Body of pancreas (tissue), 4 donors: ENCODE results near the gene TEAD1. TPM values are rescaled to one million over a fixed set of nuclear protein-coding genes. Genes with fewer than 3 reads are reported as not detected.
A peak's percentile ranks its signal among the peaks of the same experiment; 100 is the strongest.

Experiments
- ATAC-seq: fragments of 150-250 bp; one replicate; pipeline ENCODE4 v1.9.1; 2016
- DNase-seq, 4 donors: peaks; one replicate each; pipeline ENCODE4 v3.0.0-alpha.2; 2019
- H3K27ac ChIP-seq, 4 donors: fragments of 200-600 bp; sonication (generic); 1 replicate in 3 of 4; 2 replicates in 1 of 4; pipeline versions ENCODE4 v1.5.1 to v1.6.1; 2016 to 2019; ENCODE audit warnings: mild to moderate bottlenecking in 1 of 4, mixed read lengths in 1 of 4, moderate library complexity in 1 of 4
- H3K27me3 ChIP-seq, 2 donors: fragments of 200-600 bp; sonication (generic); one replicate each; pipeline ENCODE4 v1.6.0; 2016; ENCODE audit warnings: mild to moderate bottlenecking in 1 of 2
- H3K36me3 ChIP-seq, 2 donors: fragments of 200-600 bp; sonication (generic); replicated peaks in 1 of 2; 2 replicates each; pipeline ENCODE4 v1.5.1; 2016; ENCODE audit warnings: low read depth in 2 of 2; ENCODE audit not compliant: insufficient read depth in 1 of 2
- H3K4me1 ChIP-seq: fragments of 200-600 bp; sonication (generic); one replicate; pipeline ENCODE4 v1.6.0; 2016
- H3K4me3 ChIP-seq, 2 donors: fragments of 200-600 bp; sonication (generic); 1 replicate in 1 of 2; 2 replicates in 1 of 2; pipeline ENCODE4 v1.5.1; 2016 to 2019
- H3K9me3 ChIP-seq, 3 donors: fragments of 200-600 bp; sonication (generic); 1 replicate in 2 of 3; 2 replicates in 1 of 3; pipeline ENCODE4 v1.5.1; 2016
- POLR2A ChIP-seq, 3 donors: fragments of 450-650 bp; IDR thresholded peaks; one replicate each; pipeline ENCODE4 v1.6.1; 2016; ENCODE audit warnings: antibody characterized with exemption in 3 of 3, mild to moderate bottlenecking in 2 of 3
- WGBS, 2 donors: methylation state at CpG; one replicate each; pipeline ENCODE4 v1.1.5; 2017; 5-methylcytosine and 5-hydroxymethylcytosine counted together
- intact Hi-C: fragments of 100-400 bp; cut with DNase I; formaldehyde crosslinking; loops from one replicate; pipeline ENCODE4 v1.15.1; 2023
- total RNA-seq, 2 donors: library from RNA; depleted of rRNA; stranded (reverse); fragments of >200 nt; gene quantifications; one replicate each; pipeline ENCODE4 v1.1.0, GENCODE V29; 2016
- TF ChIP-seq, protein P1 (sequence below), 7 experiments: fragments of 450-650 bp in 4 of 7; fragments of 200-600 bp in 3 of 7; sonication (generic) in 3 of 7; IDR thresholded peaks; one replicate each; pipeline ENCODE4 v1.5.1; 2016 to 2019; ENCODE audit warnings: antibody characterized with exemption in 7 of 7

The TEAD1 gene
- total RNA-seq, 2 donors from 2014 or later: 36.9 to 55.0 TPM

- intact Hi-C loops: no loop called here
- Histone ChIP-seq H3K36me3 (no peaks in the 10 kb centered on the region), H3K27ac (no peak overlapping the region), H3K9me3 (no peaks in the 10 kb centered on the region), H3K27me3 (no peaks in the 10 kb centered on the region), H3K4me3 (no peak overlapping the region), H3K4me1 (peaks cover 16% of the 10 kb centered on the region)
- ATAC-seq (no peak), DNase-seq (no peak)
- 29 to 30% methylated on average over 3 of the region's 3 CpGs for WGBS, 2 donors
- TF ChIP-seq POLR2A (IDR thresholded peaks at IDR 0.05): no peak
- TF ChIP-seq, protein P1, sequence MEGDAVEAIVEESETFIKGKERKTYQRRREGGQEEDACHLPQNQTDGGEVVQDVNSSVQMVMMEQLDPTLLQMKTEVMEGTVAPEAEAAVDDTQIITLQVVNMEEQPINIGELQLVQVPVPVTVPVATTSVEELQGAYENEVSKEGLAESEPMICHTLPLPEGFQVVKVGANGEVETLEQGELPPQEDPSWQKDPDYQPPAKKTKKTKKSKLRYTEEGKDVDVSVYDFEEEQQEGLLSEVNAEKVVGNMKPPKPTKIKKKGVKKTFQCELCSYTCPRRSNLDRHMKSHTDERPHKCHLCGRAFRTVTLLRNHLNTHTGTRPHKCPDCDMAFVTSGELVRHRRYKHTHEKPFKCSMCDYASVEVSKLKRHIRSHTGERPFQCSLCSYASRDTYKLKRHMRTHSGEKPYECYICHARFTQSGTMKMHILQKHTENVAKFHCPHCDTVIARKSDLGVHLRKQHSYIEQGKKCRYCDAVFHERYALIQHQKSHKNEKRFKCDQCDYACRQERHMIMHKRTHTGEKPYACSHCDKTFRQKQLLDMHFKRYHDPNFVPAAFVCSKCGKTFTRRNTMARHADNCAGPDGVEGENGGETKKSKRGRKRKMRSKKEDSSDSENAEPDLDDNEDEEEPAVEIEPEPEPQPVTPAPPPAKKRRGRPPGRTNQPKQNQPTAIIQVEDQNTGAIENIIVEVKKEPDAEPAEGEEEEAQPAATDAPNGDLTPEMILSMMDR (IDR thresholded peaks at IDR 0.05): no peak
Observed at GRCh38 chr11:12784445-12784844, 110.2 kb downstream of the TEAD1 start.

- DNase-seq: no peak
Observed at GRCh38 chr11:12784987-12785386, 110.8 kb downstream of the TEAD1 start.

DNA sequence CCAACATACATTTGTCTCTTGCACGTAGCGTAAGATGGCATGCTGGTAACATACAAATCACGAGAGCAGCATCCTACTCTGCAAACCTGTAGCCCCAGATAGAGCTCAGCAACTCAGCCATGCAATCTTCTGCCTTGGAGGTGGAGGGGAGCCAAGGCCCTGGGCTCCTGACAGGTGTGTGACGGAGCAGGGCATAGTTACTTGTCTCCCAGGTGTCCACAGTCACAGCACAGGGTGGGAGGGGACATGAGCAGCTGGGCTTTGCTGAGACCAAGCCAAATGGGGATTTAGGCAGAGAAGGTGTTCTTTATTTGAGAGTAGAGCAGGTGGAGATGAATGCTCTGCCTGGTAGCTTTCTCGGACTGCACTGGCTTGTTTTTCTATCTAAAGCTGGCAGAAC is 111.7 kb downstream of the TEAD1 start:
- 53 to 54% methylated on average over 5 of the region's 5 CpGs for WGBS, 2 donors
- Histone ChIP-seq H3K9me3 (no peaks in the 10 kb centered on the region), H3K4me1 (peaks cover 16% of the 10 kb centered on the region), H3K27me3 (no peaks in the 10 kb centered on the region), H3K36me3 (no peaks in the 10 kb centered on the region), H3K4me3 (no peak overlapping the region), H3K27ac (peak overlapping the region in 3 of 4 donors; percentile 5 to 61 (median 24))
- TF ChIP-seq POLR2A (IDR thresholded peaks at IDR 0.05): no peak
- TF ChIP-seq, protein P1 (IDR thresholded peaks at IDR 0.05): no peak
- ATAC-seq: peak; percentile 87
- peak; percentile 62 to 87 (median 82) for DNase-seq
- intact Hi-C loops: no loop called here

More at GRCh38 chr11:12784987-12785386, 110.8 kb downstream of the TEAD1 start:
- Histone ChIP-seq H3K27me3 (no peaks in the 10 kb centered on the region), H3K27ac (no peak overlapping the region), H3K9me3 (no peaks in the 10 kb centered on the region), H3K36me3 (no peaks in the 10 kb centered on the region), H3K4me3 (no peak overlapping the region), H3K4me1 (peaks cover 16% of the 10 kb centered on the region)
- ATAC-seq: no peak
- WGBS, 2 donors: 73 to 93% methylated on average over 3 to 5 of the region's 5 CpGs
- intact Hi-C loops: no loop called here
- TF ChIP-seq, protein P1 (IDR thresholded peaks at IDR 0.05): no peak
- no peak for TF ChIP-seq POLR2A (IDR thresholded peaks at IDR 0.05)

- 66 to 67% methylated on average over 4 of the region's 4 CpGs for WGBS, 2 donors
- H3K36me3 ChIP-seq: no peaks in the 10 kb centered on the region
- no peaks in the 10 kb centered on the region for H3K9me3 ChIP-seq
Observed at GRCh38 chr11:12786450-12786849, 112.2 kb downstream of the TEAD1 start.

GRCh38 chr11:12786891-12787290 is 112.7 kb downstream of the TEAD1 start:
- TF ChIP-seq, protein P1 (IDR thresholded peaks at IDR 0.05): no peak
- TF ChIP-seq POLR2A (IDR thresholded peaks at IDR 0.05): no peak
- intact Hi-C loops: no loop called here
- H3K27ac ChIP-seq: no peak overlapping the region

More at GRCh38 chr11:12786450-12786849, 112.2 kb downstream of the TEAD1 start:
- H3K4me1 ChIP-seq: peaks cover 16% of the 10 kb centered on the region
- H3K27me3 ChIP-seq: no peaks in the 10 kb centered on the region
- intact Hi-C loops: no loop called here
- H3K27ac ChIP-seq: peak overlapping the region in 3 of 4 donors; percentile 5 to 61 (median 24)
- DNase-seq: no peak
- TF ChIP-seq, protein P1 (IDR thresholded peaks at IDR 0.05): no peak
- no peak for TF ChIP-seq POLR2A (IDR thresholded peaks at IDR 0.05)
- no peak for ATAC-seq
- H3K4me3 ChIP-seq: no peak overlapping the region

More at GRCh38 chr11:12786891-12787290, 112.7 kb downstream of the TEAD1 start:
- Histone ChIP-seq H3K9me3 (no peaks in the 10 kb centered on the region), H3K27me3 (no peaks in the 10 kb centered on the region), H3K4me1 (peaks cover 16% of the 10 kb centered on the region), H3K36me3 (no peaks in the 10 kb centered on the region), H3K4me3 (no peak overlapping the region)
- no peak for DNase-seq
- WGBS, 2 donors: 89 to 95% methylated on average over 5 of the region's 5 CpGs
- ATAC-seq: no peak
